B cell (primary cell): ENCODE measurements around the gene CASP2. TPM values are rescaled to one million over a fixed set of nuclear protein-coding genes. Genes with fewer than 3 reads are reported as not detected.
A peak's percentile ranks its signal among the peaks of the same experiment; 100 is the strongest.

ENCODE experiments used
- ATAC-seq: fragments of 200-7000 bp; cut with Tn5 transposase; one replicate; pipeline ENCODE4 v1.10.0; 2021; ENCODE audit warnings: low read depth, mild to moderate bottlenecking, moderate number of reproducible peaks, moderate library complexity
- CTCF ChIA-PET: fragments of 350-600 bp; sonication (Branson Sonifier 250); formaldehyde crosslinking; loops from one replicate; lab custom pipeline; 2021; ENCODE audit warnings: antibody characterized with exemption, inconsistent platforms; lab: Charles Lee
- POLR2A ChIA-PET: fragments of 350-600 bp; sonication (Branson Sonifier 250); formaldehyde crosslinking; loops from one replicate; lab custom pipeline; 2021; ENCODE audit warnings: antibody characterized with exemption; lab: Charles Lee
- DNase-seq: peaks from one replicate; pipeline ENCODE4 v3.0.0; 2013
- H2AFZ ChIP-seq: 2 replicates; pipeline ENCODE4 v1.6.1; 2012; ENCODE audit warnings: mild to moderate bottlenecking, low read depth, low read length; ENCODE audit not compliant: insufficient read depth, poor library complexity, severe bottlenecking
- H3K27ac ChIP-seq, 2 donors: 1 replicate in 1 of 2; 2 replicates in 1 of 2; pipeline ENCODE4 v1.5.1; 2012 to 2013; ENCODE audit warnings: low read length in 2 of 2, mild to moderate bottlenecking in 2 of 2, moderate library complexity in 1 of 2
- H3K27me3 ChIP-seq, 4 experiments: fragments of 200-600 bp in 1 of 4; sonication (generic) in 1 of 4; replicated peaks in 1 of 4; 1 replicate in 2 of 4; 2 replicates in 2 of 4; pipeline versions ENCODE4 v1.6.1 to v1.7.0; 2013 to 2016; ENCODE audit warnings: low read length in 3 of 4, mild to moderate bottlenecking in 2 of 4, mixed read lengths in 1 of 4, moderate library complexity in 1 of 4; ENCODE audit not compliant: insufficient read depth in 4 of 4, control insufficient read depth in 3 of 4; ENCODE audit errors: control extremely low read depth in 1 of 4
- H3K36me3 ChIP-seq, 2 experiments: replicated peaks in 1 of 2; 1 replicate in 1 of 2; 2 replicates in 1 of 2; pipeline versions ENCODE4 v1.6.1 to v1.7.1; 2013; ENCODE audit warnings: low read length in 1 of 2; ENCODE audit not compliant: insufficient read depth in 2 of 2, control insufficient read depth in 1 of 2; ENCODE audit errors: control extremely low read depth in 1 of 2, extremely low read depth in 1 of 2
- H3K4me1 ChIP-seq, 2 donors: fragments of 200-600 bp in 1 of 2; sonication (generic) in 1 of 2; 1 replicate in 1 of 2; 2 replicates in 1 of 2; pipeline versions ENCODE4 v1.5.1 to v1.6.1; 2013 to 2017; ENCODE audit warnings: low read length in 2 of 2; ENCODE audit not compliant: control insufficient read depth in 2 of 2, insufficient read depth in 2 of 2
- H3K4me2 ChIP-seq: replicated peaks from 2 replicates; pipeline ENCODE3; 2012; ENCODE audit warnings: mild to moderate bottlenecking, low read depth, low read length; ENCODE audit not compliant: poor library complexity, severe bottlenecking
- H3K4me3 ChIP-seq, 5 experiments: fragments of 200-600 bp in 1 of 5; sonication (generic) in 1 of 5; 1 replicate in 3 of 5; 2 replicates in 2 of 5; pipeline versions ENCODE4 v1.5.1 to v1.7.0; 2011 to 2016; ENCODE audit warnings: low read length in 4 of 5, mild to moderate bottlenecking in 4 of 5, low read depth in 2 of 5, control low read depth in 1 of 5, moderate library complexity in 1 of 5; ENCODE audit not compliant: insufficient read depth in 1 of 5; ENCODE audit errors: control extremely low read depth in 1 of 5, extremely low read depth in 1 of 5
- H3K79me2 ChIP-seq: fragments of 200-600 bp; sonication (generic); one replicate; pipeline ENCODE4 v1.6.0; 2016; ENCODE audit warnings: low read length; ENCODE audit not compliant: control insufficient read depth, insufficient read depth
- H3K9ac ChIP-seq: fragments of 200-600 bp; sonication (generic); 2 replicates; pipeline ENCODE4 v1.6.1; 2017; ENCODE audit warnings: mild to moderate bottlenecking, low read length, moderate library complexity
- H3K9me3 ChIP-seq, 3 donors: one replicate each; pipeline versions ENCODE4 v1.6.1 to v1.7.1; 2013; ENCODE audit warnings: low read length in 2 of 3; ENCODE audit not compliant: control insufficient read depth in 2 of 3, insufficient read depth in 1 of 3; ENCODE audit errors: control extremely low read depth in 1 of 3
- H4K20me1 ChIP-seq: 2 replicates; pipeline ENCODE4 v1.6.0; 2012; ENCODE audit warnings: mild to moderate bottlenecking, low read length; ENCODE audit not compliant: insufficient read depth, control insufficient read depth, poor library complexity, severe bottlenecking
- H3K27ac Mint-ChIP-seq: one replicate; pipeline ENCODE4 v1.8.0; 2021; ENCODE audit warnings: mixed read lengths
- H3K27me3 Mint-ChIP-seq: one replicate; pipeline ENCODE4 v1.8.0; 2021; ENCODE audit warnings: mixed read lengths
- H3K4me1 Mint-ChIP-seq: one replicate; pipeline ENCODE4 v1.8.0; 2021; ENCODE audit warnings: mixed read lengths
- H3K4me3 Mint-ChIP-seq: one replicate; pipeline ENCODE4 v1.8.0; 2021; ENCODE audit warnings: mixed read lengths
- H3K9me3 Mint-ChIP-seq: one replicate; pipeline ENCODE4 v1.8.0; 2022; ENCODE audit warnings: mixed read lengths; ENCODE audit not compliant: insufficient read depth
- CTCF ChIP-seq: fragments of 200-600 bp; IDR thresholded peaks from one replicate; pipeline ENCODE4 v1.8.0; 2022; ENCODE audit warnings: antibody characterized with exemption, mild to moderate bottlenecking
- EZH2 ChIP-seq: IDR thresholded peaks from 2 replicates; pipeline ENCODE4 v1.6.1; 2012; ENCODE audit warnings: borderline replicate concordance, low read depth, mild to moderate bottlenecking, moderate library complexity, low read length; ENCODE audit not compliant: insufficient read depth, poor library complexity, severe bottlenecking
- WGBS: methylation state at CpG from one replicate; pipeline ENCODE4 v1.1.5; 2013; ENCODE audit warnings: missing lambda C conversion rate; ENCODE audit not compliant: insufficient coverage; 5-methylcytosine and 5-hydroxymethylcytosine counted together
- intact Hi-C: fragments of 100-400 bp; cut with micrococcal nuclease; formaldehyde crosslinking; loops from one replicate; pipeline ENCODE4 v1.10.0; 2022
- polyA minus RNA-seq: library from RNA; depleted of rRNA, polyadenylated mRNA; stranded (reverse); fragments of >200 nt; gene quantifications from 2 replicates; pipeline ENCODE4 v1.2.3, GENCODE V29; 2012
- polyA plus RNA-seq: library from polyadenylated mRNA; depleted of rRNA; stranded (reverse); fragments of >200 nt; gene quantifications from 2 replicates; pipeline ENCODE4 v1.2.3, GENCODE V29; 2012
- total RNA-seq, 2 donors: library from RNA; stranded (reverse); fragments of 120-200 nt in 1 of 2; gene quantifications; 1 replicate in 1 of 2; 2 replicates in 1 of 2; pipeline versions ENCODE4 v1.2.3 to v1.2.4, GENCODE V29; 2013 to 2022

CASP2 gene
- 66.5 and 71.1 TPM in 2 replicates for total RNA-seq
- 24.0 TPM for total RNA-seq (2013)
- polyA plus RNA-seq = 29.2 and 54.9 TPM in 2 replicates
- 36.7 and 37.8 TPM in 2 replicates for polyA minus RNA-seq

GRCh38 chr7:143287935-143288826 lies at the start of gene CASP2:
Gene CASP2, plus strand, starts transcription at chr7:143288351. Its CDS starts 105 bp downstream, at chr7:143288456.
- DNase-seq (peak; percentile 99), ATAC-seq (peak; percentile 90)
- Histone ChIP-seq H3K9ac (peak within 1 kb of the TSS; percentile 85), H3K9me3 (peaks cover 0 to 6% (median 0%) of the 10 kb centered on the region in 3 donors), H4K20me1 (peaks cover 43% of the 10 kb centered on the region), H3K4me1 (peaks cover 42 to 43% of the 10 kb centered on the region in 2 donors), H3K36me3 (peaks cover 0 to 20% of the 10 kb centered on the region in 2 experiments), H3K4me3 (peak within 1 kb of the TSS; percentile 73 to 95 (median 91)), H3K79me2 (peaks cover 48% of the 10 kb centered on the region), H3K27ac (peak within 1 kb of the TSS; percentile 82 to 86), H3K4me2 (peak within 1 kb of the TSS; percentile 86), H3K27me3 (no peaks in the 10 kb centered on the region), H2AFZ (peak within 1 kb of the TSS; percentile 90)
- TF ChIP-seq CTCF = peak; percentile 36
- no peak for TF ChIP-seq EZH2
- no peaks in the 10 kb centered on the region for H3K27me3 Mint-ChIP-seq
- peak within 1 kb of the TSS; percentile 84 for H3K27ac Mint-ChIP-seq
- H3K9me3 Mint-ChIP-seq = no peaks in the 10 kb centered on the region
- ChIA-PET CTCF (interaction anchor here (0.7 to 1.9 kb wide), 9 partner anchors 9 to 129 kb away, joined by 3 to 10 read pairs (median 4); partner anchors contain the start of gene GSTK1), POLR2A (interaction anchor here (0.6 to 1.7 kb wide), 10 partner anchors 9 to 1591 kb away, joined by 3 to 5 read pairs (median 4); partner anchors contain the start of genes EPHB6, GSTK1 and ZYX)
- WGBS = 4% methylated on average over 76 of the region's 84 CpGs
- H3K4me1 Mint-ChIP-seq = peaks cover 59% of the 10 kb centered on the region
- intact Hi-C loops = loop anchor here (1.0 to 5.0 kb wide), 6 partner anchors 25 to 614 kb away; partner anchors contain the start of genes EPHB6, GSTK1 and TCAF1
- peak within 1 kb of the TSS; percentile 95 for H3K4me3 Mint-ChIP-seq
